G401.6 (cell line): ENCODE measurements around the gene LRP5.
"Not testable (repeated sequence)": the region's sequence is repeated elsewhere in the genome, so short reads cannot be mapped to it uniquely, and the experiment has no call there.

Experiments
- FAIRE-seq: peaks from 2 replicates; lab custom pipeline; 2012; peaks lifted over from hg19 to GRCh38; lab: Jason Lieb, UNC

LRP5 gene

DNA sequence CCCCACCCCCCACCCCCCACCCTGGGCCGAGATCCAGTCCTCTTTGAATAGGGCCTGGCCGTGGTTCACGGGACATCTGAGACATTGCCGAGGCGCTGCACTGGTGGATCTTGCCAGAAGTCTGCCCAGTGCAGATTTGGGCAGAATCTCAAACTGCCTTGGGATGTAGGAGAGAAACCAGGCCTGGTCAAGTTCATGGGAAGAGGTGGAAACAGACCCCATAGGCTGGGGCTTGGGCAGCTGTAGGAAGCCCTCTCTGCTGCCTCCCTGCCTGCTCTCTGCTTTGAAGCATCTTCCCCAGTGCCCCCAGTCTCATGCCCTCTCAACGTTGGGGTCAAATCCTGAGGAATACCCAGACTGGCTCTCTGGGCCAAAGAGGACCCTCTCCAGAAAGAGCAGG is 132.2 kb downstream of the LRP5 start:
- FAIRE-seq, result no peak

- FAIRE-seq, result no peak
These were observed 133.2 kb downstream of the LRP5 start for GRCh38 chr11:68445531-68446035.

DNA sequence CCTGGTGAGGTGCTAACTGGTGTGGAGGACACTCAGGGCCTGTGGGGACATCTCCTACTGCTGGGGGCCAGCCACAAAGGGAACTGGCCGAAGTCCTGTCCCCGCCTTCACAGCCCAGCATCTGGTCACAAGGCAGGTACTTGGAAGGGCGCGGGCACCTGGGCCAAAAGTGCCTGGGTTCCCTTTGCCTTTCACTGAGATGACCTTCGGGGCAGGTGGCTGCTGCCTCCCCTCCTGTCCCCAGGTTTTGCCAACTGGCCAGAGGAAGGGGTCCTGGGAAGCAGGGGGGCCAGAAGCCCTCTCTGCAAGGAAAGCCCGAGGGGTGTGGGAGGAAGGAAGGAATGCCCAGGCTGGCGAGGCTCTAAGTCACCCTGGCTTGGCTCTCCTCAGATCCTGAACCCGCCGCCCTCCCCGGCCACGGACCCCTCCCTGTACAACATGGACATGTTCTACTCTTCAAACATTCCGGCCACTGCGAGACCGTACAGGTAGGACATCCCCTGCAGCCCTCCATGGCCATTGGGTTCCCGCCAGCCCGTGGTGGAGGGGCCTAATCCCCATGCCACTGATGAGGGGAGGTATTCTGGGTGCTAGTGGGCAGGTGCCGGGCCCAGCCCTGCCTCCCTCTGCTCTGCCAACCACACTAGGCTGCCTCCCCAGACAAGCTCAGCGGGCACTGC is 133.8 kb downstream of the LRP5 start:
- no peak for FAIRE-seq

GRCh38 chr11:68447015-68447801 is 134.8 kb downstream of the LRP5 start:
- no peak for FAIRE-seq

- FAIRE-seq, result not testable (repeated sequence)
These were observed 135.5 kb downstream of the LRP5 start for GRCh38 chr11:68447914-68448313.

- no peak for FAIRE-seq
These were observed 136.2 kb downstream of the LRP5 start for GRCh38 chr11:68448604-68449011.

GRCh38 chr11:68449951-68450350 is 137.6 kb downstream of the LRP5 start:
- FAIRE-seq, result no peak

DNA sequence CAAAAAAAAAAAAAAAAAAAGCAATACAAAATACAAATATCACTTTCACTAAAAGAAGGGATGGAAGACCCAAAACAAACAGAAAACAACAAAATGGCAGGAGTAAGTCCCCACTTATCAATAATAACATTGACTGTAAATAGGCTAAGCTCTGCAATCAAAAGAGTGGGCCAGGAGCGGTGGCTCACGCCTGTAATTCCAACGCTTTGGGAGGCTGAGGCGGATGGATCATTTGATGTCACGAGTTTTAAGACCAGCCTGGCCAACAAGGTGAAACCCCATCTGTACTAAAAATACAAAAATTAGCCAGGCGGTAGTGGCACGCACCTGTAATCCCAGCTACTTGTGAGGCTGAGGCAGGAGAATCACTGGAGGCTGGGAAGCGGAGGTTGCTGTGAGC is 138.3 kb downstream of the LRP5 start:
- FAIRE-seq, result no peak

- no peak for FAIRE-seq
These were observed 142.4 kb downstream of the LRP5 start for GRCh38 chr11:68454767-68455166.

- no peak for FAIRE-seq
These were observed 143.1 kb downstream of the LRP5 start for GRCh38 chr11:68455485-68455884.

DNA sequence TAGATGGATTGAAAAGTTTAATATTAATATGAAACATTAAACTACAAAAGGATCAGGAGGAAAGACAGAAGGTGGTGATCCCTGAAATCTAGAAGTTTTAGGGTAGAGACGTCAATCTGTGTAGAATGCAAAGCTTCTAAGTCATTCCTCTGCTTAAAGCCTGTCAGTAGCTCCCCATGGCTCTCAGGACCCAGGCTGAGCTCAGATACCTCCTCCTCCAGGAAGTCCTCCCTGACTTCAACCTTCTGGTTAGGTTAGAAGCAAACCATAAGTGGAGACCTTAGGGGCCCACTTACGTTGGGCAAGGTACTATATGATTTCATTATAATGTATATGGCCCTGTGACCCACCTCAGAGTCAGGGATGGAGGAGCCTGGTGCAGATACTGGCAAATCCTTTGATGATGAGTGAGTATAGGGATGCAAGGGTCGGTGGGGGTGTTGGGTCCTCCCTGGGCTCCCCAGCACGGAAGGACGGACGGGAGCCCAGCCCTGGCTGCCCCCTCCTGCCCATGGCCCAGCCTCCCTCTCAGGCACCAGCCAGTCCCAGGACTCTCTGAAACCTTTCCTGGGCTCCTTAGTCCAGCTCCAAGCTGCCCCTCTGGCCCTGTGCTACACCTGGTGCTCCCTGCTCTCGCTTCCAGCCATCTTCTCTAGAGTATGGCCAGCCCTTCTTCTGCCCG is 145.0 kb downstream of the LRP5 start:
- FAIRE-seq, result no peak

DNA sequence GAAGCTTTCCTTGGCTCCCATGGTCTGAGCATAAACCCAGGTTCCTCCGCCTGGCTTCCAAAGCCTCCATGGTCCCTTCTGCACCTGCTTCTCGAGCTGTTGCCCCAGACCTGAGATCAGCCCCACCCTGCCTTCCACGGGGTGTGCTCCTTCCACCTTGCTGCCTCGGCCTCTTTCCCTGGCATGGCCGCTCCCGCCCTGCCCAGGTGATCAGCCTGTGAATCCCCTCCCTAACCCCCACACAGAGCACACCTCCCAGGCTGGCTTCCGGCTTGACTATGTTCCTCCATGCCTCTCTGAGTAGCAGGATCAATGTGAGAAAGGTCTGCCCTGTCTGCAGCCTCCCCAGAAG is 145.5 kb downstream of the LRP5 start:
- FAIRE-seq, result no peak

GRCh38 chr11:68458340-68458739 is 145.9 kb downstream of the LRP5 start:
- FAIRE-seq, result not testable (repeated sequence)

DNA sequence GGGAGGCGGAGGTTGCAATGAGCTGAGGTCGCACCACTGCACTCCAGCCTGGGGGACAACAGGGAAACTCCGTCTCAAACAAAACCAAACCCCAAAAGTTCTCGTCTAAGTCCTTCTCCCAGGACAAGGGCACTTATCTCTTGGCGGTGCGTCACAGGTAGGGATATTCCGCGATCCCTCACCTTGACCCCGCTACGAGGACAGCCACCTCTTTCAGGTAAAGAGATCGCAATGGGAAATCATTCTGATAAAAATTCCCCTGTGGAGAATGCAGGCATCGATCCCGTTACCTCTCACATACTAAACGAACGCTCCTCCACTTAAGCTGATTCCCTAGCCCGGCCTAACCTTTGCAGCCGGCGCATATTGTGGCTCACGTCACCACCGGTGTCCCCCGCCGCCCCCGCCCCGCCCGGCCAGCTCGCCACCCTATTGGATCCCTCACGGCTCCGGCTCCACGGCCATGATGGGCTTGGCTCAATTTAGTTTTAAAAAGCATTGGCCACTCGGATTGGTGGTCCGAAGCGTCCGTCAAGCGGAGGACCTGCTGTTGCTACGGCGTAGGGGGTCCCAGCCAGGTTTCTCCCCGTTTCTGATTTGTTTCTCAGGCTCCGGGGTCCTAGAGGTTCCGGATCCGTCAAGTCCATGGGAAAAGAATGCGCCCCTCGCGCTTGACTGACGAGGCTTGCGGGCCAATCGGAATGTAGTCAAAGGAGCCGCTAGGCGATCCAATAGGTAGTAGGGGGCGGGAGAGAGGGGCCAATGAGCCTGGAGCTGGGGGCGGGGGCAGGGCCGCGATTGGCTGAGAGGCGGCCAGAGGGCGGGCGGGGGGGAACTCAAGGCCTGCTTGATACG is 147.7 kb downstream of the LRP5 start:
- FAIRE-seq, result peak; percentile 62

DNA sequence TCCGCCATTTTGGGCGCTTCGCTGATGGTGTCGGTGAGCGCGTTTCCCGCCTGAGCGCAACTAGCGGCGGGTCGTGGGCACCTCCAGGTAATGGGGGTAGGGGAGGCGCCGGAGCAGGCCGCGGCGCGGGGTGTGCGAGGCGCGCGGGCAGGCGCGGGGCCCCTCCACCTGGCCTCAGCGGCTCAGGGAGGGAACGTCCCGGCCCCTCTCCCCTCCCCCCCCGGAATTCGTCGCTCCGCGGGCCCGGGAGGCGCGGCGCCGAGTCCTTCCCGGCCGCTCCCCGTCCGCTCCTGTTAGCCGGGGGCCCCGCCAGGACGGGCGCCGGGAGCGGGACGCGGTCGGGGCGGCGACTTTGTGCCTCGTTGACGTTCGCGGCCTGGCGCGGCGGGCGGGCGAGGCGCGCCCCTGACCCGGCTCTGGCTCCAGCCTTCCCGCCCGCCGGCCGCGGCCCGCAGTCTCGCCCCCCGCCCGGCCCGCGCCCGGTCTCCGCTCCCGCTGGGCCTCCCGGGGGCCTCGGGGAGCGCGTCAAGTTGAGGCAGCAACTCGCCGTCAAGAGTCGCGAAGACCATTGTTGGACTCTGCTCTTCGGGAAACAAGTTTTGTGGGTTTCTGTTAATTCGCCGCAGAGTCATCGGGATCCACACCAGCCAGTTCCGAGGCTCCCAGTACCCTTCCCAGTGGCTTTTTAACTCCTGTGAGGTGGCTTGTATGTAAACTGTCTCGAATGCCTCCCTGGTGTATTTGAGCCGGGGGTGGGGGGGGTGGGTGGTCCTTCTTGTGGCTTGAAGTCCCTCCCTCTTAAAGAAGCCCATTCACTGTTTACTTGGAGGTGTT is 148.6 kb downstream of the LRP5 start, which contains the start of gene PPP6R3:
Gene PPP6R3 (plus strand): TSS at position 12 of the 834 bp plus-strand sequence. CDS start 76,913 bp downstream, outside the sequence.
- no peak for FAIRE-seq

DNA sequence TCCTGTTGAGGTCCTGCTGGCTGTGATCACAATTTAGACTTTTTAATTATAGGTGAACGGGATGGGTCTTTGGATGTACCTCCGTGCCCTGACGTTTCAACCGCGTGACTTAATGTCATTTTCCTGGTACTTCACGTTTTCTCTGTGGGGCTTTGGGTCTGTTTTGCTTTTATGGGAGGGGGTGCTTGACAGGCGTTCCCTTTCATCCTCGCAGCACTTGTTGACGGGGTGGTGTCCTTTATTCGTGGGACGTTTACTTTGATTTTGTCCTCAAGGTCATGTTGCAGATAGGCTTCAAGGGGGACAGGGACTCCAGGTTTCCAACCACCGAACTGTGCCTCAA is 149.2 kb downstream of the LRP5 start:
- FAIRE-seq, result no peak

DNA sequence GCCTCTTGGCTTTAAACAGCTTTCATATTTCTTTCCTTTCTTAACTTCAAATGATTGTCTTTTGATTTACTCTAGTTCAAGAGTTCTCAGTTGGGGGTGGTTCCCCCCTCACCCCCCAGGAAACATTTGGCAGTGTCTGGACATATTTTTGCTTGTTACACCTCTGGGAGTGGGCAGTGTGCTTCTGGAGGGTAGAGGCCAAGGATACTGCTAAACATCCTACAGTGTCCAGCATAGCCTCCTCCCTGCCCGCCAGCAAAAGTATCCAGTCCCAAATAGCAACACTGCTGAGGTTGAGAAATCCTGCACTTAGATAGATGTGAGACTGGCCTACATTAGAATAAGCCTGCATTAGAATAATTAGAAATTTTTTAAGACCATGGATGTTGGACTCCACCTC is 151.3 kb downstream of the LRP5 start:
- FAIRE-seq, result no peak

DNA sequence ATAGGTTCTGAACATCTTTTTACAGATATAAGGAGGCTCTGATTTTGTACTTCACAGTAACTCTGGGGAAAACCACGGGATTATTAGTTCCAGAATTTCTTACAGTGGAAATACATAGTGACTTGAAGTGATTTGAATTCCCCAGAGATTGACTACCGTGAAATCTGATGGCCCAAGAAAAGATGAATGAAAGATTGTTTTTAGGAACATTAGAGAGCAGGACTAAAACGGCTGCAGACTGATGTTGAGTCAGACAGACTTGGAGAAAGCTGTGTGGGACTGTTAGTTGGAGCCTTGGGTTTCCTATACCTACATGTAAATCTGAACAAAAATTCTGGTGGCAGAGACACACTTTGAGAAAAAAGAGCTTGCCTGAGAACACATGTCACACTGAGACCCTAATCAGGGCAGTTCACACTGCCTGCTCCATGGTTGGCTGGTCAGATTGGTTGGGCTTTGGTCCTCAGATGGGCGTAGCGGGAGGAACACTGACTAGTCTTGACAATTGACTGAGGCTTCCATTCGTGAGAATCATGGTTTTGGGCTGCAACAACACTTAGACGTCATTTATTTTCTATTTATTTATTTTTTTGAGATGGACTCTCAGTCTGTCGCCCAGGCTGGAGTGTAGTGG is 154.9 kb downstream of the LRP5 start:
- FAIRE-seq, result no peak

DNA sequence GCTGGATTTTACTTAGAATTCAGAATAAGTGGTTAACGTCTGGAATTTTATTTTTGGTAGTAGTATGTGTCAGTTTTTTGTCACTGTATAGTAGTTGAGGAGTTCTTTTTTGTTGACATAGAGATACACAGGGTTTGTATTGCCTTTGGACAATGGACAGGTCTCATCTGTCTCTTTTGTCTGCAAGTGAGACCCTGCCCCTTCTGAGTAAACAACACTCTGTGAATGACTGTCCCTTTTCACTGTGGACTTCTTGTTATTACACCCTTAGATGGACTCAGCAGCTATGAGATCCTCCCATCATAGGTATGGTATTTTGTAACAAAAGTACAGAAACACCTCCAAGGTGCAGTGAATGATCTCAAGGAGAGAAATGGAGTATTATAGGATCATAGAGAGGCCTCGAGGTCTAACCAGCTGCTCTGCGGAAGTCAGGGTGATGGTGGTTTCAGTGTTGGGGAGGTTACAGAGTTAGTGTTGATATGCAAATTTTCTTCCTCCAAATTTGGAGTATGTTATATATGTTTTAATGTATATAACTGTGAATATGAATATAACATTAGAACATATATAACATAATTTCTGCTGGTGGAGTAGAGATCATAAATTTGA is 155.9 kb downstream of the LRP5 start:
- FAIRE-seq, result no peak

DNA sequence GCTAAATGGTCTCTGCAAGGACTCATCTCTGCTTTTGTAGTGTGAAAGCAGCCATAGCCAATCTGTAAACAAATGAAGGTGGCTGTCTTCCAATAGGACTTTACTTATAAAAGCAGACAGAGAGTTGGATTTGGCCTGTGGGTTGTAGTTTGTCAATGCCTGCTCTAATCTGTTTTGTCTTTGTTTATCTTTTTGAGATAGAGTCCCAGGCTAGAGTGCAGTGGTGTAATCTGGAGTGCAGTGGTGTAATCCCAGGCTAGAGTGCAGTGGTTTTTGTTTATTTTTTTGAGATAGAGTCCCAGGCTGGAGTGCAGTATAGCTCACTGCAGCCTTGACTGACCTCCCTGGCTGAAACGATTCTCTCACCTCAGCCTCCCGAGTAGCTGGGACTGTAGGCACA is 156.7 kb downstream of the LRP5 start:
- FAIRE-seq, result no peak
